AG09309 (cell line): Measurements from ENCODE around the gene PLXNA1.

Source experiments
- DNase-seq: peaks from one replicate; pipeline ENCODE4 v3.0.0-alpha.2; 2010; ENCODE audit warnings: low read depth
- H3K4me3 ChIP-seq: 2 replicates; pipeline ENCODE4 v1.5.1; 2011; ENCODE audit warnings: mild to moderate bottlenecking, low read depth, low read length, moderate library complexity; ENCODE audit not compliant: control insufficient read depth
- TF ChIP-seq, protein P1 (sequence below): IDR thresholded peaks from 2 replicates; pipeline ENCODE4 v1.5.1; 2011; ENCODE audit warnings: mild to moderate bottlenecking, low read depth, low read length, inconsistent platforms; ENCODE audit not compliant: insufficient read depth, control insufficient read depth; ENCODE audit errors: missing control alignments

The PLXNA1 gene

DNA sequence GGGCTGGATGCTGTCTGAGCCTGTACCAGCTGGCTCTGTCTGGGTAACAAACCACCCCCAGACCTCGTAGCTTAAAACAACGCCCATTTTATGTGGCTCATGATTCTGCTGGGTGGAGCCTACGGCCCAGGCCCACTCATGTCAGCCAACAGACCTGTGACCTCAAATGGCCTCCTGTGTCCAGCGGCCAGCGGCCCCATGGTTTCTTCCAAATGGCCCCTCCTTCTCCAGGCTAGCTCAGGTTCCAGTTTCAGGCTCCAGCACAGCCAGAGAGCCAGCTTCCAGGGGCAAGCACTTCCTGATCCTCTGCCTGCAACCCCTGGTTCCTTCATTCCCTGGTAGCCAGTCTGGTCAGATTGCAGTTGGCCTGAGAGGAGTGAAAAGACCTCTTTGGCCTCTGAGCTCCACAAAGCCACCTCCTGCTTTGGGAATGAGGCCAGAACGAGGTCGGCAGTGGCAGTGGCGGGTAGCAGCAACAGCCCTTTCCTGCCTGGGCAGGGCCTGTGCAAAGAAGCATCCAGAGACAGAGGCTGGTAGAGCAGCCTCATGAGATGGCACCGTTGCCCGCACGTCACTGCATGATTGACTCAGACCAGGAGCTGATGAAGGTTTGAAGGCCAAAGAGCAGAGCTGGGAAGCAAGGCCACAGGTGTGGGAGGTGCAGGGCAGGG lies 21.0 kb upstream of the PLXNA1 start:
- H3K4me3 ChIP-seq: no peak overlapping the region
- no peak for DNase-seq
- TF ChIP-seq, protein P1, sequence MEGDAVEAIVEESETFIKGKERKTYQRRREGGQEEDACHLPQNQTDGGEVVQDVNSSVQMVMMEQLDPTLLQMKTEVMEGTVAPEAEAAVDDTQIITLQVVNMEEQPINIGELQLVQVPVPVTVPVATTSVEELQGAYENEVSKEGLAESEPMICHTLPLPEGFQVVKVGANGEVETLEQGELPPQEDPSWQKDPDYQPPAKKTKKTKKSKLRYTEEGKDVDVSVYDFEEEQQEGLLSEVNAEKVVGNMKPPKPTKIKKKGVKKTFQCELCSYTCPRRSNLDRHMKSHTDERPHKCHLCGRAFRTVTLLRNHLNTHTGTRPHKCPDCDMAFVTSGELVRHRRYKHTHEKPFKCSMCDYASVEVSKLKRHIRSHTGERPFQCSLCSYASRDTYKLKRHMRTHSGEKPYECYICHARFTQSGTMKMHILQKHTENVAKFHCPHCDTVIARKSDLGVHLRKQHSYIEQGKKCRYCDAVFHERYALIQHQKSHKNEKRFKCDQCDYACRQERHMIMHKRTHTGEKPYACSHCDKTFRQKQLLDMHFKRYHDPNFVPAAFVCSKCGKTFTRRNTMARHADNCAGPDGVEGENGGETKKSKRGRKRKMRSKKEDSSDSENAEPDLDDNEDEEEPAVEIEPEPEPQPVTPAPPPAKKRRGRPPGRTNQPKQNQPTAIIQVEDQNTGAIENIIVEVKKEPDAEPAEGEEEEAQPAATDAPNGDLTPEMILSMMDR: no peak

DNA sequence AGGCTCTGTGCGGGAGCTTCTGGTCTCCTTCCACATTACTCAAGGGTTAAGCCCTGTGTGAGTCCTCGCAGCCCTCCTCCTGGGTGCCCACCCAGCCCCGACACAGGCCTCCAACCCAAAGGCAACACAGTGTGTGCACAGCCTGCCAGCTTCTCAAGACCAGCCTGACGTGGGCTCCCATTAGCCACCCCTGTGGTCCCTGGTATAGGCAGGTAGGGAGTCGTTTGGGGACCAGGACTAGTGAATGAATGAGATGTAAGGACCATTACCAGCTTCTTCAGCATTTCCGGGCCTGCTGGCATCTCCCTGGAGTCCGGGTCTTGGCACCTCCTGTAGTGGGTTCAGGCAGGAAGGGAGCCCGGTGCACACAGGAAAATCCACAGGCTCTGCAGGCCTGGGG lies 20.2 kb upstream of the PLXNA1 start:
- no peak for DNase-seq
- no peak overlapping the region for H3K4me3 ChIP-seq
- TF ChIP-seq, protein P1: no peak

DNA sequence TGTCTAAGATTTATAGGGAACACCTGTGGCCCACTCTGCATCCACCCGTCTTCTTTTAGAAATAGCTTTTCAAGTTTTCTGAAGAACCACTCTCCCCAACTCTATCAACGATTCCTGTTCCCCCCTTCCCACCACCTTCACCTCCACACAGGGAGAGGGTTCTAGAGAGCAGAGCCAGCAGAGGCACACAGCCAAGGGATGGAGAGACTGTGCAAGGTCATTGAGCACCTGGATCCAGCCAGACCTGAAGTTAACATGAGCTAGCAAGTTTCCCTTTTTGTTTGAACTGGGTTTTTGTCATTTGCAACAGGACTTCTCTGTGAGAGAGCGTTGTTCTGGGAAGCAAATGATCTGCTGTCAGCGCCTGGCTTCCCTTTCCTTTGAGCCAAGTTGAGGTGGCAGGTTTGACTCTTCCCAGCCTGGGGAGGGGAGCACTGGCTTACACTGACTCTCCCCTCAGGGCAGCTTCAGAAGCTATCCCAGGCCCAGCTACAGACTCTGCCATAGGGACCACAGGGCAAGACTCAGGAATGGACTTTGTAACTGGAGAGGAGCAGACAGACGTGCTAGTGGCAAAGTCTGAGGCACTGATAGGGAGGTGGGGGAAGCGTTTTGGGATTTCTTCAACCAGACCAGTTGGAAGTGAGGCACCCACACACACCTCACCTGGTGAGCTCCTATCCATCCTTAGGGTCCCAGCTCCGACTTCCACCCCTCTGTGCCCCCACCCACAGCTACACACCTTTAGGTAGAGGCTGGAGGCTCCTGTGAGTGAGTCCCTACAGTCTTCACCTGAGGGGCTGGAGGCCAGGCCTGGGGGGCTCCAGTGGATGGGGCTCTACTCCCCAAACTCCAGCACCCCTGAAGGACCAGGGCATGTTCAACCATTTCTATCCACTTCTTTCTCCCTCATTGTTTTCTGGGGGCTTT lies 19.4 kb upstream of the PLXNA1 start:
- TF ChIP-seq, protein P1: no peak
- H3K4me3 ChIP-seq: no peak overlapping the region
- no peak for DNase-seq

DNA sequence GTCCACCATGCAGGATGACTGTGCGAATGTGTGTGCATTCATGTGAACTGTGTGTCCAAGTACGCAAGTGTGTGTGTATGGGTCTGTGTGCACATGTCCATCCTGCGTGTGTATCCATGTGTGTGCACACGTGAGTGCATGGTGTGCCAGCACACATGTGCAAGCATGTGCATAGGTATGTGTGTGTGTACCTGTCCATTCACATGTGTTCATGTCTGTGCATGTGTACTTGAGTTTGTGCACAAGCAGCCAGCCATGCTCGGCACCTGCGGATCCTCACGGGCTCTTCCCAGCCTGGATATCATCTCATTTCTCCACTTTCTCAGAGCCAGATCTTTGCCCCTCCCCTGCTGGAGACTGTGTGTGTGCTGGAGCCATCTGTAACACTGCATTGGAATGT lies 18.7 kb upstream of the PLXNA1 start:
- DNase-seq: no peak
- TF ChIP-seq, protein P1: no peak

DNA sequence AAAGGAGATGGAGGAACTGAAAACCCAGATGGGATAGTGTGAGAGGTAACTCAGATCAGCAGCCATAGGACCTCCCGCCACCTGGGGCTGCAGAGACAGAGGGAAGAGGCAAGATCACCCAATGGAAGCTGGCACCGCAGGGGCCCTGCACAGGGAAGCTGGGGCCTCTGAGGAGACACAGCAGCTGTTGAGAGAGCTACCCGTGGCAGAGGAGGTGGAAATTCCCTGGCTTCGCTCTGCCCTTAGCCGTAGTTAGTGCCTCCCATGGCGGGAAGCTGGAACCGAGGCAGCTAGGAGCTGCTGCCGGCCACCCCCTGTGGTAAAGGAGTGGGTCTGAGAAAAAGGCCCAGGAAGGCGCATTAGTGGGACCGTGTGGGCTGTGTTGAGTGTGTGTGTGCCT lies 18.0 kb upstream of the PLXNA1 start:
- H3K4me3 ChIP-seq: no peak overlapping the region
- TF ChIP-seq, protein P1: no peak
- DNase-seq: no peak

More for the DNA sequence above, 18.7 kb upstream of the PLXNA1 start:
- no peak overlapping the region for H3K4me3 ChIP-seq

DNA sequence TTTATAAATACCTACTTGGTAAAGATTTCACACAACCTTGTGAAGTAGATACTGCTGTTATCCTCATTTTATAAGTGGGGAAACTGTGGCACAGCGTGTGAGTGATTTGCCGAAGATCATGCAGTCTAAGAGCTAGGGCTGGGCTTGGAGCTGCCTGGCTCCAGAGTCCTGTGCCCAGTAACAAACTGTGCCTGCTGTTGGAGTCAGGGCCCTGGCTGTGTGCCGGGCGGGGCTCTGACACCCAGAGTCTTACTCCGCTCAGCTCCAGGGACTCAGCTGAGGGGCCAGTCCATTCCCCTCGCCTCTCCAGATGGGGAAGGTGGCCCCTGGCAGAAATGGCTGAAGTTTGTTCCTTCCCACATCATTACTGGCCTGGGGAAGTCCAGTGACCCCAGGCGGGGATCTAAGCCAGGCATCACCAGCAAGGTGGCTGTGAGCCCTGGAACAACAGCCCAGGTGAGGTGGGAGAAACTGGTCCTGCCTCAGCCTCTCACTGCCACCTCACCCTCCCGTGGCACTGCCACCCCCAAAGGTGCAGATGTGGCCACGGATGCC lies 17.3 kb upstream of the PLXNA1 start:
- TF ChIP-seq, protein P1: no peak
- no peak for DNase-seq
- no peak overlapping the region for H3K4me3 ChIP-seq
